DOHH2 (cell line): ENCODE data around the gene SAMHD1.

Experiments
- EZH2phosphoT487 ChIP-seq: fragments of 200-600 bp; sonication (generic); IDR thresholded peaks from 2 replicates; pipeline ENCODE4 v1.6.1; 2017; ENCODE audit warnings: borderline replicate concordance, mild to moderate bottlenecking, antibody characterized with exemption, low read length, moderate library complexity, mixed read lengths
- TF ChIP-seq, protein P1 (sequence below): fragments of 200-600 bp; sonication (generic); IDR thresholded peaks from one replicate; pipeline ENCODE4 v1.5.1; 2014; ENCODE audit warnings: antibody characterized with exemption, mild to moderate bottlenecking, low read depth, low read length; ENCODE audit not compliant: poor library complexity, severe bottlenecking

- TF ChIP-seq, protein P1, sequence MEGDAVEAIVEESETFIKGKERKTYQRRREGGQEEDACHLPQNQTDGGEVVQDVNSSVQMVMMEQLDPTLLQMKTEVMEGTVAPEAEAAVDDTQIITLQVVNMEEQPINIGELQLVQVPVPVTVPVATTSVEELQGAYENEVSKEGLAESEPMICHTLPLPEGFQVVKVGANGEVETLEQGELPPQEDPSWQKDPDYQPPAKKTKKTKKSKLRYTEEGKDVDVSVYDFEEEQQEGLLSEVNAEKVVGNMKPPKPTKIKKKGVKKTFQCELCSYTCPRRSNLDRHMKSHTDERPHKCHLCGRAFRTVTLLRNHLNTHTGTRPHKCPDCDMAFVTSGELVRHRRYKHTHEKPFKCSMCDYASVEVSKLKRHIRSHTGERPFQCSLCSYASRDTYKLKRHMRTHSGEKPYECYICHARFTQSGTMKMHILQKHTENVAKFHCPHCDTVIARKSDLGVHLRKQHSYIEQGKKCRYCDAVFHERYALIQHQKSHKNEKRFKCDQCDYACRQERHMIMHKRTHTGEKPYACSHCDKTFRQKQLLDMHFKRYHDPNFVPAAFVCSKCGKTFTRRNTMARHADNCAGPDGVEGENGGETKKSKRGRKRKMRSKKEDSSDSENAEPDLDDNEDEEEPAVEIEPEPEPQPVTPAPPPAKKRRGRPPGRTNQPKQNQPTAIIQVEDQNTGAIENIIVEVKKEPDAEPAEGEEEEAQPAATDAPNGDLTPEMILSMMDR: no peak
- no peak for TF ChIP-seq EZH2phosphoT487
Measured at GRCh38 chr20:36852187-36852586, 99.3 kb downstream of the SAMHD1 start.
